GM12891 (cell line): Measurements from ENCODE around the gene FUBP3.

Source experiments
- POLR2A ChIP-seq: IDR thresholded peaks from 2 replicates; pipeline ENCODE4 v1.6.1; 2011; ENCODE audit warnings: low read depth, low read length, control low read depth
- POLR2AphosphoS5 ChIP-seq: IDR thresholded peaks from 2 replicates; pipeline ENCODE4 v1.6.1; 2011; ENCODE audit warnings: low read depth, low read length, control low read depth
- POU2F2 ChIP-seq: IDR thresholded peaks from 2 replicates; pipeline ENCODE4 v1.6.1; 2011; ENCODE audit warnings: low read depth, mild to moderate bottlenecking, control low read depth, low read length, moderate library complexity
- SPI1 ChIP-seq: IDR thresholded peaks from 2 replicates; pipeline ENCODE4 v1.6.1; 2011; ENCODE audit warnings: low read depth, low read length, control low read depth
- TAF1 ChIP-seq: IDR thresholded peaks from 2 replicates; pipeline ENCODE4 v1.6.1; 2011; ENCODE audit warnings: low read depth, low read length, control low read depth

DNA sequence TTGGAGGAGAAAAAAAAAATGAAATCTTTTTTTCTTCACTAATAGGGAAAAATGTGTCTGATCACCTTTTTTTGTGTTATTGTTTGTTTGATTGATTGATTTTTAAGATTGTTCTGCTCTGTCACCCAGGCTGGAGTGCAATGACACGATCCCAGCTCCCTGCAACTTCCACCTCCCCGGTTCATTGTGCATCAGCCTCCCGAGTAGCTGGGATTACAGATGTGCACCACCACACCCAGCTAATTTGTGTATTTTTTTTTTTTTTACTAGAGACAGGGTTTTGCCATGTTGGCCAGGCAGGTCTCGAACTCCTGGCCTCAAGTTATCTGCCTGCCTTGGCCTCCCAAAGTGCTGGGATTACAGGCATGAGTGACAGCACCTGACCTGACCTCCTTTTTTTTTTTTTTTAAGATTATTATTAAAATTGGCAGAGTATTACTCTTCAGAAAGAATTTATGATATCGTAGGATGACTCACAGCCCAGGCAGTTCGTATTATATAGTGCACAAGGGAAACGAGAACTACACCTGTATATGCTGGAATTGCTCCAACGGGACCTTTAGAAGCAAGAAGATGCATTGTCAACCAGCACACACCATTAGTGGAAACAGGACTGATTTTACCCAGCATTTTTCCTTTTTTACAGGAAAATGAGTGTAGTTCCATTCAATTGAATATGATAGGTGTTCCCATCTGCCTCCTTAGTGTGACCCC lies 27.7 kb downstream of the FUBP3 start:
- TF ChIP-seq POLR2A (no peak), SPI1 (no peak), POLR2AphosphoS5 (no peak), TAF1 (no peak), POU2F2 (no peak)
